Fibroblast of pulmonary artery (primary cell): ENCODE data around the gene CES2.

Experiments used
- DNase-seq: peaks from one replicate; pipeline ENCODE4 v3.0.0-alpha.2; 2010; ENCODE audit warnings: low read depth
- H3K4me3 ChIP-seq: replicated peaks from 2 replicates; pipeline ENCODE4 v1.5.1; 2011; ENCODE audit warnings: low read depth, mild to moderate bottlenecking, control low read depth, low read length, moderate library complexity
- CTCF ChIP-seq: IDR thresholded peaks from 2 replicates; pipeline ENCODE4 v1.5.1; 2011; ENCODE audit warnings: mild to moderate bottlenecking, control low read depth, low read length, inconsistent platforms; ENCODE audit errors: missing control alignments

Gene CES2

GRCh38 chr16:66913081-66913480, 22.2 kb upstream of the CES2 start:
- TF ChIP-seq CTCF, result no peak
- H3K4me3 ChIP-seq, result no peak overlapping the region
- DNase-seq, result no peak

- no peak for DNase-seq
- no peak overlapping the region for H3K4me3 ChIP-seq
- no peak for TF ChIP-seq CTCF
Observed at GRCh38 chr16:66913711-66914110, 21.6 kb upstream of the CES2 start.

GRCh38 chr16:66914541-66914940, 20.8 kb upstream of the CES2 start:
- no peak for TF ChIP-seq CTCF
- H3K4me3 ChIP-seq, result no peak overlapping the region
- DNase-seq, result no peak

GRCh38 chr16:66915041-66915440, 20.3 kb upstream of the CES2 start:
- no peak for TF ChIP-seq CTCF
- H3K4me3 ChIP-seq, result no peak overlapping the region
- DNase-seq, result no peak

GRCh38 chr16:66916518-66916917, 18.8 kb upstream of the CES2 start:
- no peak for TF ChIP-seq CTCF
- H3K4me3 ChIP-seq, result no peak overlapping the region
- DNase-seq, result no peak

GRCh38 chr16:66917741-66918140, 17.6 kb upstream of the CES2 start:
- DNase-seq, result no peak
- TF ChIP-seq CTCF, result no peak
- H3K4me3 ChIP-seq, result no peak overlapping the region

GRCh38 chr16:66918355-66918754, 17.0 kb upstream of the CES2 start:
- no peak for TF ChIP-seq CTCF
- no peak for DNase-seq
- no peak overlapping the region for H3K4me3 ChIP-seq
